ENCODE measurements around the gene DOK3. TPM values are rescaled to one million over a fixed set of nuclear protein-coding genes. Genes with fewer than 3 reads are reported as not detected.

DOK3 gene
- total and polyA plus RNA-seq, 2 donors (not counting 1 experiment from before 2014, with no cell fraction given) = 103 to 115 TPM

- Histone ChIP-seq H3K36me3 (replicated peaks in 1 of 2; ENCODE audit: control extremely low read depth in 1 of 2, control insufficient read depth in 1 of 2, extremely low read depth in 1 of 2, insufficient read depth in 2 of 2, low read length in 1 of 2) (peaks cover 0 to 55% of the 10 kb centered on the region in 2 experiments), H3K27ac (ENCODE audit: low read length in 2 of 2) (peak overlapping the region; percentile 91 to 96), H2AFZ (ENCODE audit: insufficient read depth, low read depth, low read length, poor library complexity, severe bottlenecking) (peak overlapping the region; percentile 45), H3K9me3 (ENCODE audit: control extremely low read depth in 1 of 3, control insufficient read depth in 2 of 3, insufficient read depth in 1 of 3, low read length in 2 of 3) (no peaks in the 10 kb centered on the region), H3K9ac (ENCODE audit: low read length) (peak overlapping the region; percentile 86), H3K4me2 (replicated peaks; ENCODE audit: low read depth, low read length, poor library complexity, severe bottlenecking) (peak overlapping the region; percentile 97), H3K79me2 (ENCODE audit: control insufficient read depth, insufficient read depth, low read length) (peaks cover 61% of the 10 kb centered on the region), H3K4me3 (ENCODE audit: control extremely low read depth in 1 of 5, extremely low read depth in 1 of 5, insufficient read depth in 1 of 5, low read depth in 2 of 5, low read length in 4 of 5) (peak overlapping the region; percentile 3 to 95 (median 75)), H4K20me1 (ENCODE audit: control insufficient read depth, insufficient read depth, low read length, poor library complexity, severe bottlenecking) (peaks cover 26% of the 10 kb centered on the region), H3K4me1 (ENCODE audit: control insufficient read depth in 2 of 2, insufficient read depth in 2 of 2, low read length in 2 of 2) (peaks cover 38 to 52% of the 10 kb centered on the region in 2 donors), H3K27me3 (replicated peaks in 1 of 4; ENCODE audit: control extremely low read depth in 1 of 4, control insufficient read depth in 3 of 4, insufficient read depth in 4 of 4, low read length in 3 of 4) (no peaks in the 10 kb centered on the region)
- ChIA-PET CTCF (interaction anchor here (0.9 to 5.5 kb wide), 10 partner anchors 10 to 158 kb away, joined by 3 to 70 read pairs (median 6); partner anchors contain the start of genes LMAN2, PDLIM7 and TMED9), POLR2A (interaction anchor here (0.9 to 4.1 kb wide), 9 partner anchors 9 to 610 kb away, joined by 3 to 19 read pairs (median 6); partner anchors contain the start of genes GRK6 and PDLIM7)
- Mint-ChIP-seq H3K27me3 (no peaks in the 10 kb centered on the region), H3K4me3 (peak overlapping the region; percentile 94), H3K27ac (peak overlapping the region; percentile 98), H3K9me3 (ENCODE audit: insufficient read depth) (no peaks in the 10 kb centered on the region), H3K4me1 (peaks cover 55% of the 10 kb centered on the region)
- ATAC-seq (ENCODE audit: low read depth) (peak; percentile 39), DNase-seq (peak; percentile 85)
- TF ChIP-seq EZH2 (IDR thresholded peaks at IDR 0.05; ENCODE audit: borderline replicate concordance, insufficient read depth, low read depth, low read length, poor library complexity, severe bottlenecking) (no peak), CTCF (IDR thresholded peaks at IDR 0.05) (no peak)
- intact Hi-C loops (cut with micrococcal nuclease) = loop anchor here (1.0 to 5.0 kb wide), 6 partner anchors 13 to 208 kb away; partner anchors contain the start of genes GRK6, PDLIM7, PRELID1 and RAB24
- WGBS (ENCODE audit: insufficient coverage) = 9% methylated on average over 11 of the region's 11 CpGs
Measured at GRCh38 chr5:177509991-177510566, 453 bp upstream of the DOK3 start.

- Histone ChIP-seq H3K4me3 (ENCODE audit: control extremely low read depth in 1 of 5, extremely low read depth in 1 of 5, insufficient read depth in 1 of 5, low read depth in 2 of 5, low read length in 4 of 5) (peak overlapping the region; percentile 57 to 95 (median 75)), H4K20me1 (ENCODE audit: control insufficient read depth, insufficient read depth, low read length, poor library complexity, severe bottlenecking) (peaks cover 24% of the 10 kb centered on the region), H3K9me3 (ENCODE audit: control extremely low read depth in 1 of 3, control insufficient read depth in 2 of 3, insufficient read depth in 1 of 3, low read length in 2 of 3) (no peaks in the 10 kb centered on the region), H3K4me1 (ENCODE audit: control insufficient read depth in 2 of 2, insufficient read depth in 2 of 2, low read length in 2 of 2) (peaks cover 38 to 53% of the 10 kb centered on the region in 2 donors), H3K27me3 (replicated peaks in 1 of 4; ENCODE audit: control extremely low read depth in 1 of 4, control insufficient read depth in 3 of 4, insufficient read depth in 4 of 4, low read length in 3 of 4) (no peaks in the 10 kb centered on the region), H3K36me3 (replicated peaks in 1 of 2; ENCODE audit: control extremely low read depth in 1 of 2, control insufficient read depth in 1 of 2, extremely low read depth in 1 of 2, insufficient read depth in 2 of 2, low read length in 1 of 2) (peaks cover 0 to 55% of the 10 kb centered on the region in 2 experiments), H3K4me2 (replicated peaks; ENCODE audit: low read depth, low read length, poor library complexity, severe bottlenecking) (peak overlapping the region; percentile 97), H3K27ac (ENCODE audit: low read length in 2 of 2) (peak overlapping the region; percentile 91 to 96), H3K9ac (ENCODE audit: low read length) (peak overlapping the region; percentile 86), H3K79me2 (ENCODE audit: control insufficient read depth, insufficient read depth, low read length) (peaks cover 49% of the 10 kb centered on the region), H2AFZ (ENCODE audit: insufficient read depth, low read depth, low read length, poor library complexity, severe bottlenecking) (peak overlapping the region; percentile 45)
- ATAC-seq (ENCODE audit: low read depth) (peak; percentile 38), DNase-seq (peak; percentile 79)
- TF ChIP-seq EZH2 (IDR thresholded peaks at IDR 0.05; ENCODE audit: borderline replicate concordance, insufficient read depth, low read depth, low read length, poor library complexity, severe bottlenecking) (no peak), CTCF (IDR thresholded peaks at IDR 0.05) (no peak)
- 0% methylated on average over 7 of the region's 8 CpGs for WGBS (ENCODE audit: insufficient coverage)
- ChIA-PET CTCF (interaction anchor here (0.7 to 5.5 kb wide), 11 partner anchors 9 to 119 kb away, joined by 3 to 70 read pairs (median 5); partner anchors contain the start of genes PDLIM7 and TMED9), POLR2A (interaction anchor here (0.7 to 4.1 kb wide), 5 partner anchors 9 to 105 kb away, joined by 3 to 19 read pairs (median 6); partner anchors contain the start of genes GRK6 and PDLIM7)
- H3K9me3 Mint-ChIP-seq (ENCODE audit: insufficient read depth) = no peaks in the 10 kb centered on the region
- peak overlapping the region; percentile 98 for H3K27ac Mint-ChIP-seq
- intact Hi-C loops (cut with micrococcal nuclease) = loop anchor here (1.0 to 5.0 kb wide), 2 partner anchors 7 to 207 kb away; partner anchors contain the start of genes DDX41, PRELID1 and RAB24
- H3K4me3 Mint-ChIP-seq = peak overlapping the region; percentile 94
- H3K27me3 Mint-ChIP-seq = no peaks in the 10 kb centered on the region
- peaks cover 53% of the 10 kb centered on the region for H3K4me1 Mint-ChIP-seq
Measured at GRCh38 chr5:177508837-177509236, 789 bp downstream of the DOK3 start.
